OCI-LY1 (cell line): ENCODE results near the gene SPI1.

ENCODE experiments used
- H2AFZ ChIP-seq: fragments of 200-600 bp; sonication (generic), shearing (Covaris generic); 2 replicates; pipeline ENCODE4 v1.6.0; 2014; ENCODE audit warnings: antibody characterized with exemption, mild to moderate bottlenecking, low read length
- H3F3A ChIP-seq: fragments of 200-600 bp; sonication (generic), shearing (Covaris generic); 2 replicates; pipeline ENCODE4 v1.6.0; 2014; ENCODE audit warnings: mild to moderate bottlenecking, antibody characterized with exemption, low read length, moderate library complexity; ENCODE audit not compliant: insufficient read depth
- H3K27ac ChIP-seq: fragments of 200-600 bp; sonication (generic); 2 replicates; pipeline ENCODE4 v1.5.1; 2014; ENCODE audit warnings: low read length, mixed run types, mild to moderate bottlenecking, low read depth; ENCODE audit not compliant: poor library complexity, severe bottlenecking
- H3K27me3 ChIP-seq: fragments of 200-600 bp; sonication (generic); 2 replicates; pipeline ENCODE4 v1.6.0; 2014; ENCODE audit warnings: antibody characterized with exemption, mild to moderate bottlenecking, low read length, moderate library complexity; ENCODE audit not compliant: insufficient read depth
- H3K36me3 ChIP-seq: fragments of 200-600 bp; sonication (generic); 2 replicates; pipeline ENCODE4 v1.6.1; 2014; ENCODE audit warnings: mild to moderate bottlenecking, antibody characterized with exemption, low read length, moderate library complexity, mixed read lengths; ENCODE audit not compliant: insufficient read depth
- H3K4me1 ChIP-seq: fragments of 200-600 bp; sonication (generic); 2 replicates; pipeline ENCODE4 v1.5.1; 2014; ENCODE audit warnings: mild to moderate bottlenecking, low read length, moderate library complexity; ENCODE audit not compliant: insufficient read depth, severe bottlenecking
- H3K4me2 ChIP-seq: fragments of 200-600 bp; sonication (generic), shearing (Covaris generic); 2 replicates; pipeline ENCODE4 v1.6.1; 2014; ENCODE audit warnings: low read length
- H3K4me3 ChIP-seq: fragments of 200-600 bp; sonication (generic); 2 replicates; pipeline ENCODE4 v1.5.1; 2014; ENCODE audit warnings: low read length, low read depth, mild to moderate bottlenecking, mixed read lengths; ENCODE audit not compliant: poor library complexity, severe bottlenecking
- H3K79me2 ChIP-seq: fragments of 200-600 bp; shearing (Covaris generic); 2 replicates; pipeline ENCODE4 v1.6.1; 2016; ENCODE audit warnings: mixed run types, low read length, mixed read lengths; ENCODE audit not compliant: insufficient read depth
- H3K9ac ChIP-seq: fragments of 200-600 bp; sonication (generic), shearing (Covaris generic); 2 replicates; pipeline ENCODE4 v1.6.1; 2014; ENCODE audit warnings: mild to moderate bottlenecking, low read length, mixed read lengths
- H3K9me2 ChIP-seq: fragments of 200-600 bp; sonication (generic), shearing (Covaris generic); 2 replicates; pipeline ENCODE4 v1.6.1; 2014; ENCODE audit warnings: low read depth, mild to moderate bottlenecking, low read length, mixed read lengths
- H3K9me3 ChIP-seq: fragments of 200-600 bp; shearing (Covaris generic); 2 replicates; pipeline ENCODE4 v1.6.1; 2014; ENCODE audit warnings: low read length, mixed read lengths
- H4K20me1 ChIP-seq: fragments of 200-600 bp; sonication (generic), shearing (Covaris generic); 2 replicates; pipeline ENCODE4 v1.6.0; 2016; ENCODE audit warnings: mild to moderate bottlenecking, low read length; ENCODE audit not compliant: insufficient read depth
- EZH2 ChIP-seq: fragments of 200-600 bp; sonication (generic), shearing (Covaris generic); IDR thresholded peaks from 2 replicates; pipeline ENCODE4 v1.8.0; 2017; ENCODE audit warnings: borderline replicate concordance, mixed run types, mild to moderate bottlenecking, antibody characterized with exemption, low read length, moderate library complexity, mixed read lengths
- TF ChIP-seq, protein P1 (sequence below): fragments of 200-600 bp; sonication (generic), shearing (Covaris generic); IDR thresholded peaks from 2 replicates; pipeline ENCODE4 v1.5.1; 2017; ENCODE audit warnings: mild to moderate bottlenecking, antibody characterized with exemption, low read length, moderate library complexity, mixed read lengths

SPI1 gene

DNA sequence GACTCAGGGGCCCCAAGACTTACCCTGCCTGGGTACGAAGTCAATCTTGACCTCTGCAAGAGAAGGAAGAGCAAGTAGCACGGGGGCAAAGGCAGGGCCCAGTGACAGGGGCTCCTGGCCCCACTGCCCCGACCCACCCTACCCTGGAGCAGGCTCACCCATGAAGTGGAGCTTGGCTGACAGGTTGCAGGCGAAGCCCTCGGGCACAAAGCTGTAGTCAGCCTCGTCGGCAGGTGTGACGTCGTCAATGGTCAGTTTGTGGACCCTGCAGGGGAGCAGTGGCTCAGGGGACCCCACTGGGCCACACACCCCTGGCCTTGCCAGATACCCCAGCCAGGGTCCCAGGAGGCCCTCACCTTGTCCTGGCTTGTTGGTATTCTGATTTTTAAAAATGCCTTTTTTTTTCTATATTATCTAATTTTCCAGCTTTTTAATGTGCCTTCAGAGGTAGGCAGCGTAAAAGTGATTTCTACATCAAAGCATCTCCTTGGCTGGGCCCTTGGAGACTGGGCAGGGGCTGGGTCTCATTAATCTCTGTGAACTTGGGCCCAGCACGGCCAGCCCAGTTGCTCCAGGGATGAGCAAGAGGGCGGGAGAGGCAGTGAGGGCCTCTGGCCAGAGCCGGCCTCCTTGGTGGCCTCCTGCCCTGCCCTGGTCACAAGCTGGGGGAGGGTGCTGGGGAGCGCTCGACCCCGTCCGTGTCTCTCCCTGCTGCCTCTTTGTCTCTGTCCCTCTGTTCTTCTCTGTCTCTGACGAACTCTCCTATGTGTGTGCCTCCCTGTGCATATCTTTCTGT lies 37.2 kb downstream of the SPI1 start:
- Histone ChIP-seq H3K9ac (no peak overlapping the region), H3K4me2 (no peak overlapping the region), H3K79me2 (no peaks in the 10 kb centered on the region), H3K36me3 (no peaks in the 10 kb centered on the region), H3K9me2 (no peaks in the 10 kb centered on the region), H4K20me1 (no peaks in the 10 kb centered on the region), H3K27me3 (peaks cover 5% of the 10 kb centered on the region; the same call in 1 of the 2 replicates), H3K4me1 (no peaks in the 10 kb centered on the region), H3K4me3 (no peak overlapping the region), H2AFZ (no peak overlapping the region), H3K27ac (no peak overlapping the region), H3K9me3 (no peaks in the 10 kb centered on the region), H3F3A (no peaks in the 10 kb centered on the region)
- TF ChIP-seq EZH2: no peak
- TF ChIP-seq, protein P1, sequence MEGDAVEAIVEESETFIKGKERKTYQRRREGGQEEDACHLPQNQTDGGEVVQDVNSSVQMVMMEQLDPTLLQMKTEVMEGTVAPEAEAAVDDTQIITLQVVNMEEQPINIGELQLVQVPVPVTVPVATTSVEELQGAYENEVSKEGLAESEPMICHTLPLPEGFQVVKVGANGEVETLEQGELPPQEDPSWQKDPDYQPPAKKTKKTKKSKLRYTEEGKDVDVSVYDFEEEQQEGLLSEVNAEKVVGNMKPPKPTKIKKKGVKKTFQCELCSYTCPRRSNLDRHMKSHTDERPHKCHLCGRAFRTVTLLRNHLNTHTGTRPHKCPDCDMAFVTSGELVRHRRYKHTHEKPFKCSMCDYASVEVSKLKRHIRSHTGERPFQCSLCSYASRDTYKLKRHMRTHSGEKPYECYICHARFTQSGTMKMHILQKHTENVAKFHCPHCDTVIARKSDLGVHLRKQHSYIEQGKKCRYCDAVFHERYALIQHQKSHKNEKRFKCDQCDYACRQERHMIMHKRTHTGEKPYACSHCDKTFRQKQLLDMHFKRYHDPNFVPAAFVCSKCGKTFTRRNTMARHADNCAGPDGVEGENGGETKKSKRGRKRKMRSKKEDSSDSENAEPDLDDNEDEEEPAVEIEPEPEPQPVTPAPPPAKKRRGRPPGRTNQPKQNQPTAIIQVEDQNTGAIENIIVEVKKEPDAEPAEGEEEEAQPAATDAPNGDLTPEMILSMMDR: no peak

DNA sequence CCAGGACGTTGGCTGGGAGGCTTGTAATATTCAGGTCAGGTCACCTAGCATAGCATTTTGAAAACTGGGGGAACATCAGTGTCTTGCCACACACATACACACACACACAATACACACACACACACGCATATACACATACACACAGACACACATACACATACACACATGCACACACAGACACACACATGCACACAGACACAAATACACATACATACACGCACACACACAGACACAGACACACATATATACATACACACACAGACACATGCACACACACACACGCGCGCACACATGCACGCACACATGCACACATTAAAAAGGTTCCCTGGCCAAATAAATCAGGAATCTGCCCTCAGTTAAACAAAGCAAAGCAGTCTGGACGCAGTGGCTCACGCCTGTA lies 38.3 kb downstream of the SPI1 start:
- H3K36me3 ChIP-seq: no peaks in the 10 kb centered on the region
- TF ChIP-seq EZH2: no peak
- TF ChIP-seq, protein P1: no peak
- no peak overlapping the region for H3K4me2 ChIP-seq

DNA sequence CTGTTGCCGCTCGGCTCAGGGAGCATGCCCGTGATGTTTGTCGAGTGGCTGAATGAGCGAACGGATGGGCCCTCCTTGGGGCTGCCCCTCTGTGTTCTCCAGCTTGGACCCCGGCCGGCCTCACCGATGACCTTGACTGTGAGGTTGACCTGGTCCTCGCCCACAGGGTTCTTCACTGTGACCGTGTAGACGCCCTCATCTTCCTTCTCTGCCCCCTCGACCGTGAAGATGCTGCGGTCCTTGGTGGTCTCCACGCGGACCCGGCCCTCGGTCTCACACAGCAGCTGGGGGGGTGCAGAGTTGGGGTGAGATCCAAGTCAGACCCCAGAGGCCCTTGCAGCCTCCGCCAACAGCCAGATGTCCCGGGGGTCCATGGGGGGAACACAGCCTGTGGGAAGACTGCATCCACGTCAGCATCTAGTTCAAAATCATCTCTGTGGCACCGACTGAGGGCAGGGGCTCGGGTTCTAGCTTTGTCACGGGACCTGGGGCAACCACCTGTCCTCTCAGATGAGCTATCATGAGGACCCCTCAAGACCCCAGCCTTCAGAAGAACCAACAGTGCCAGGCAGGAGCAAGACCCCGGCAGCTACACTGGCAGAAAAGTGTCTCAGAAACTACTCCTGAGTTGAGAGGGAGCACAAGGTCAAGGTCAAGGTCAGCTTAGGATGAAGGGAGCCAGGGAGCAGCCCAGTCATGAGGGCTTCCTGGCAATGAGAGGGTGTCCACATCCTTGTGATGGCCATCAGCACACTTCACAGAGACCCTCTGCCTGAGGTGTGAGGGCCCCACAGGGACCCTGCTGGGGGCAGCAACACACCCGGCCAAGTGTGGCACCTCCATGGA lies 39.7 kb downstream of the SPI1 start:
- H3K4me2 ChIP-seq: no peak overlapping the region
- H3K79me2 ChIP-seq: no peaks in the 10 kb centered on the region

More for the DNA sequence above, 38.3 kb downstream of the SPI1 start:
- no peaks in the 10 kb centered on the region for H3K4me1 ChIP-seq
- H3K9me2 ChIP-seq: no peaks in the 10 kb centered on the region
- no peaks in the 10 kb centered on the region for H3F3A ChIP-seq
- no peak overlapping the region for H3K4me3 ChIP-seq
- peaks cover 5% of the 10 kb centered on the region; the same call in 1 of the 2 replicates for H3K27me3 ChIP-seq
- H2AFZ ChIP-seq: no peak overlapping the region
- no peaks in the 10 kb centered on the region for H4K20me1 ChIP-seq
- H3K9me3 ChIP-seq: no peaks in the 10 kb centered on the region
- no peak overlapping the region for H3K9ac ChIP-seq
- no peak overlapping the region for H3K27ac ChIP-seq
- H3K79me2 ChIP-seq: no peaks in the 10 kb centered on the region

More for the DNA sequence above, 39.7 kb downstream of the SPI1 start:
- Histone ChIP-seq H3K9ac (no peak overlapping the region), H3K4me1 (no peaks in the 10 kb centered on the region), H3K9me3 (no peaks in the 10 kb centered on the region), H3K9me2 (no peaks in the 10 kb centered on the region), H4K20me1 (no peaks in the 10 kb centered on the region), H3K4me3 (no peak overlapping the region), H3K27ac (no peak overlapping the region), H3K36me3 (no peaks in the 10 kb centered on the region), H2AFZ (no peak overlapping the region), H3F3A (no peaks in the 10 kb centered on the region), H3K27me3 (peaks cover 5% of the 10 kb centered on the region; the same call in 1 of the 2 replicates)
- TF ChIP-seq EZH2: no peak
- TF ChIP-seq, protein P1: no peak
